ENCODE data around the gene NDOR1.

The NDOR1 gene

GRCh38 chr9:137211532-137211931 is 6.0 kb downstream of the NDOR1 start:
- TF ChIP-seq CTCF (IDR thresholded peaks at IDR 0.05; ENCODE audit: extremely low read depth, insufficient read depth, missing control alignments), result no peak
- no peak for DNase-seq (ENCODE audit: low spot score)
- in situ Hi-C loops (cut with MboI; ENCODE audit: low pct_unique_long_range_greater_than_20kb, low sequenced_read_pairs, unreplicated experiment), result no loop called here

GRCh38 chr9:137212520-137212919 is 7.0 kb downstream of the NDOR1 start:
- no peak for TF ChIP-seq CTCF (IDR thresholded peaks at IDR 0.05; ENCODE audit: extremely low read depth, insufficient read depth, missing control alignments)
- DNase-seq (ENCODE audit: low spot score), result no peak
- in situ Hi-C loops (cut with MboI; ENCODE audit: low pct_unique_long_range_greater_than_20kb, low sequenced_read_pairs, unreplicated experiment), result no loop called here

- in situ Hi-C loops (cut with MboI; ENCODE audit: low pct_unique_long_range_greater_than_20kb, low sequenced_read_pairs, unreplicated experiment), result no loop called here
Measured at GRCh38 chr9:137213160-137214060, 7.9 kb downstream of the NDOR1 start.

GRCh38 chr9:137214620-137215019 is 9.1 kb downstream of the NDOR1 start:
- DNase-seq (ENCODE audit: low spot score), result no peak
- no peak for TF ChIP-seq CTCF (IDR thresholded peaks at IDR 0.05; ENCODE audit: extremely low read depth, insufficient read depth, missing control alignments)
- in situ Hi-C loops (cut with MboI; ENCODE audit: low pct_unique_long_range_greater_than_20kb, low sequenced_read_pairs, unreplicated experiment), result no loop called here

More at GRCh38 chr9:137213160-137214060, 7.9 kb downstream of the NDOR1 start:
- peak; percentile 34 for TF ChIP-seq CTCF (IDR thresholded peaks at IDR 0.05; ENCODE audit: extremely low read depth, insufficient read depth, missing control alignments)
- no peak for DNase-seq (ENCODE audit: low spot score)

- in situ Hi-C loops (cut with MboI; ENCODE audit: low pct_unique_long_range_greater_than_20kb, low sequenced_read_pairs, unreplicated experiment), result no loop called here
- no peak for TF ChIP-seq CTCF (IDR thresholded peaks at IDR 0.05; ENCODE audit: extremely low read depth, insufficient read depth, missing control alignments)
- DNase-seq (ENCODE audit: low spot score), result no peak
Measured at GRCh38 chr9:137215196-137215986, 9.9 kb downstream of the NDOR1 start.

GRCh38 chr9:137216188-137216965 is 10.9 kb downstream of the NDOR1 start:
- in situ Hi-C loops (cut with MboI; ENCODE audit: low pct_unique_long_range_greater_than_20kb, low sequenced_read_pairs, unreplicated experiment), result no loop called here
- TF ChIP-seq CTCF (IDR thresholded peaks at IDR 0.05; ENCODE audit: extremely low read depth, insufficient read depth, missing control alignments), result no peak
- DNase-seq (ENCODE audit: low spot score), result no peak

All from GM13977 (cell line).